Activated naive CD4-positive, alpha-beta T cell treated with anti-CD3 and anti-CD28 coated beads, Interleukin-2, amount 50 U/mL, for 72 hours (primary cell): ENCODE results near the gene LRRFIP1. TPM values are rescaled to one million over a fixed set of nuclear protein-coding genes. Genes with fewer than 3 reads are reported as not detected.
A peak's percentile ranks its signal among the peaks of the same experiment; 100 is the strongest.

Experiments used
- ATAC-seq, 2 donors: fragments of 150-1000 bp; cut with Tn5 transposase; 2 replicates each; pipeline ENCODE4 v1.10.0; 2021; ENCODE audit warnings: mild to moderate bottlenecking in 2 of 2, moderate library complexity in 2 of 2
- DNase-seq, 2 donors: peaks; one replicate each; pipeline ENCODE4 v3.0.0; 2021 to 2022; ENCODE audit warnings: low spot score in 2 of 2
- H3K27ac Mint-ChIP-seq, 2 donors: one replicate each; pipeline ENCODE4 v1.8.0; 2022; ENCODE audit warnings: mild to moderate bottlenecking in 2 of 2, mixed read lengths in 2 of 2
- H3K36me3 Mint-ChIP-seq, 2 donors: one replicate each; pipeline ENCODE4 v1.8.0; 2022; ENCODE audit warnings: mixed read lengths in 2 of 2
- H3K9me3 Mint-ChIP-seq, 2 donors: one replicate each; pipeline ENCODE4 v1.8.0; 2022; ENCODE audit warnings: mixed read lengths in 2 of 2
- total RNA-seq, 2 donors: library from RNA; stranded (reverse); gene quantifications; one replicate each; pipeline ENCODE4 v1.2.3, GENCODE V29; 2022

LRRFIP1 gene, protein sequence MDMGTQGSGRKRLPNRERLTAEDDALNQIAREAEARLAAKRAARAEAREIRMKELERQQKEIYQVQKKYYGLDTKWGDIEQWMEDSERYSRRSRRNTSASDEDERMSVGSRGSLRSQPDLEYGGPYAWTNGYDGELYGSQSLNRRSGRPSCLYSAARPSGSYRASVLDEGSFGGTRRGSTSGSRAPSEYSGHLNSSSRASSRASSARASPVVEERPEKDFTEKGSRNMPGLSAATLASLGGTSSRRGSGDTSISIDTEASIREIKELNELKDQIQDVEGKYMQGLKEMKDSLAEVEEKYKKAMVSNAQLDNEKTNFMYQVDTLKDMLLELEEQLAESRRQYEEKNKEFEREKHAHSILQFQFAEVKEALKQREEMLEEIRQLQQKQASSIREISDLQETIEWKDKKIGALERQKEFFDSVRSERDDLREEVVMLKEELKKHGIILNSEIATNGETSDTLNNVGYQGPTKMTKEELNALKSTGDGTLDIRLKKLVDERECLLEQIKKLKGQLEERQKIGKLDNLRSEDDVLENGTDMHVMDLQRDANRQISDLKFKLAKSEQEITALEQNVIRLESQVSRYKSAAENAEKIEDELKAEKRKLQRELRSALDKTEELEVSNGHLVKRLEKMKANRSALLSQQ
- total RNA-seq = 100 to 1,000 TPM; 190 to 193 TPM

DNA sequence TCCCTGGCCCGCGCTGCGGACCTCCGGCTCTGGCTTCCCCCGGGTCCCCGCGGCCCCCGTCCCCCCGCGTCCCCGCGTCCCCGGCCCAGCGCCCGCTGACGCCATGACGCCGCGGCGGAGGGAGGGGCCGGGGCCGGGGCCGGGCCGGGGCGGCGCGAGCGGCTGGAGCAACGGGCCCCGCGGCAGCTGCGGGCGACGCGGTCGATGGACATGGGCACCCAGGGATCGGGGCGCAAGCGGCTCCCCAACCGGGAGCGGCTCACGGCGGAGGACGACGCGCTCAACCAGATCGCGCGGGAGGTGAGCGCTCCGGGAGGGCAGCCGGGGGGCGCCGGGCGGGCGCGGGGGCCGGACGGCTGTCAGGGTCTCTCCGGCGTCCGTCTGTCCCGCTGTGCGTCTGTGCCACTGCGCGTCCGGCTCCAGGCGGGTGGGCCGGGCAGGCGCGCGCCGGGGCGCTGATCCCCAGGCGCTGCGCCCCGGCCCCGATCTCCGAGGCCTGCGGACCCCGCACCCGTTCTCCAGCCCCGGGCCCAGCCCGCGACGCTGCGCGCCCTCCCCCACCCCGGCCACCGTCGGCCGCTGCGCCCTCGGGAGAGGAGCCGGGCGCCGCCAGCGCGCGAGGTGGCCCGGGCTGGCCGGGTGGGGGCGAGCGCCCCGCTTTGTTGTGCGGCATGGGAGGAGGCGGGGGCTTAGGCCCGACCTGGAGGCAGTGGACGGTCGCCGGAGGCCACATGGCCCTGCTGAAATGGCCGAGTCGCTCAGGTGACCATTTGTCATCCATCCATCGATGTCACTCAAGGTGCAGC lies at the start of gene LRRFIP1:
LRRFIP1 (plus strand) TSS at position 147 of the 806 bp plus-strand sequence; CDS start at position 205, 58 bp downstream.
- no peaks in the 10 kb centered on the region for H3K9me3 Mint-ChIP-seq
- H3K36me3 Mint-ChIP-seq = no peaks in the 10 kb centered on the region
- DNase-seq = peak in 1 of 2 donors; percentile 33
- no peak within 1 kb of the TSS for H3K27ac Mint-ChIP-seq
- ATAC-seq = peak; percentile 59 to 72

GRCh38 chr2:237577956-237578870 lies 49.2 kb upstream of the LRRFIP1 start:
- Mint-ChIP-seq H3K36me3 (no peaks in the 10 kb centered on the region), H3K9me3 (no peaks in the 10 kb centered on the region), H3K27ac (no peak overlapping the region)
- DNase-seq (no peak), ATAC-seq (no peak)

DNA sequence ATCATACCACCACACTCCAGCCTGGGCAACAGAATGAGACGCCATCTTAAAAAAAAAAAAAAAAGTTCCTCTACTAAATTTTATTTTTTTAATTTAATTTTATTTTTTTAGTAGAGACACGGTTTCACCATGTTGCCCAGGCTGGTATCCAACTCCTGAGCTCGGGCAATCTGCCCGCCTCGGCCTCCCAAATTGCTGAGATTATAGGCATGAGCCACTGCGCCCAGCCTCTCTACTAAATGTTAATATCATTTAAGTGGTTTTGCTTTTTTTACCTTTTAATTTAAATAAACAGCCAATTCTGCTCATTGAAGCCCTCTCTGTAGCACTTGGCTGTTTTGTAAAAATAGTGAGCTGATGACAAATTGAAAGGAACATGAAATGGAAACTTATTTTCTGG lies 46.1 kb upstream of the LRRFIP1 start:
- peak overlapping the region in 1 of 2 donors; percentile 36 for H3K27ac Mint-ChIP-seq
- H3K9me3 Mint-ChIP-seq = no peaks in the 10 kb centered on the region
- H3K36me3 Mint-ChIP-seq = no peaks in the 10 kb centered on the region
- no peak for ATAC-seq
- no peak for DNase-seq

GRCh38 chr2:237581751-237582746 lies 45.3 kb upstream of the LRRFIP1 start:
- no peaks in the 10 kb centered on the region for H3K36me3 Mint-ChIP-seq
- peak overlapping the region in 1 of 2 donors; percentile 68 for H3K27ac Mint-ChIP-seq
- DNase-seq (peak in 1 of 2 donors; percentile 48), ATAC-seq (peak; percentile 95 to 97)
- no peaks in the 10 kb centered on the region for H3K9me3 Mint-ChIP-seq

DNA sequence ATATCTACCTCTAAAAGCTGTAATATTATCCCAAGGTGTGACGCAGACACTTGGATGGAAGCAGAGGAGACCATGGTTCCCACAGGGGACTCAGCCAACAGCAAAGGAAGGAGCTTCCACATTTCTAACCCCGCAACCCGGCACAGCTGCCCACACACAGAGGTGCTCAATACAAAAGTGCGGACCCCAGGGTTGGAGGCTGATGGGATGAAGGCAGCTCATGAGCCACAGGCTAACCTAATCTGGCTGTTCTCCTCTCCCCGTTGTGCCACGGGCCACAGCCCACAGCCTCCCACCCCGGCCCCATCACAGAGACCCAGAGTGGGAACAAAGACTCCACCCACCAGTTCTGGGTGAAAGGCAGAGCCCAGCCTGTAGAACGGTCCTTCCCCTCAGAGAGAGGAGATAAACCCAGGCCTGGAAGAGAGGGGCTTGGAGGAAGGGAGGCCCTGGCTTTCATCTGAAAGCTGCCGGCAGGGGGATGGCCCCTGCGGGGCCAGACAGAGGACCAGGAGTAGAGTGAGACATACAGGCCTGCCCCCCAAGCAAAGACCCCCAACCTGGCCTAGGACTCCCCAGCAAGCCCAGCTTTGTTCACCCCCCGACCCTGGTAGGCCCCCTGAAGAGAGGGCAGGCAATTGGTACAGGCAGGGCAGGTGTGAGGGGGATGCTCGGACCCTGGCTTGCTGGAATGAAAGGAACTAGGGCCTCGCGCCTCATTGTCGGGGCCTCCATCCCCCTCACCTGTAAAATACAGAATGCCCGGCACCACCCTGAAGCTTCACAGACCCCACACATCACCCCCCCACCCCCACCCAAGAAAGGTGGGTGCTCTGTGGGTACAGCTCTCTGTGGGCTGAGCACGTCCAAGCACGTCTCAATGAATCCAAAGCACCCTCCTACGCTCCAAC lies 43.7 kb upstream of the LRRFIP1 start:
- H3K9me3 Mint-ChIP-seq = no peaks in the 10 kb centered on the region
- H3K36me3 Mint-ChIP-seq = no peaks in the 10 kb centered on the region
- ATAC-seq (no peak), DNase-seq (no peak)
- peak overlapping the region in 1 of 2 donors; percentile 32 for H3K27ac Mint-ChIP-seq

- no peak for ATAC-seq
- Mint-ChIP-seq H3K27ac (no peak overlapping the region), H3K9me3 (no peaks in the 10 kb centered on the region), H3K36me3 (no peaks in the 10 kb centered on the region)
- no peak for DNase-seq
These were observed 41.7 kb upstream of the LRRFIP1 start for GRCh38 chr2:237585590-237586221.

- Mint-ChIP-seq H3K27ac (no peak overlapping the region), H3K9me3 (no peaks in the 10 kb centered on the region), H3K36me3 (no peaks in the 10 kb centered on the region)
- ATAC-seq (no peak), DNase-seq (no peak)
These were observed 39.2 kb upstream of the LRRFIP1 start for GRCh38 chr2:237588044-237588696.

- peak in 1 of 2 donors; percentile 59 for ATAC-seq
- peak within 1 kb of the TSS in 1 of 2 donors; percentile 16 for H3K27ac Mint-ChIP-seq
- H3K36me3 Mint-ChIP-seq = no peaks in the 10 kb centered on the region
- no peak for DNase-seq
- H3K9me3 Mint-ChIP-seq = no peaks in the 10 kb centered on the region
These were observed 36.9 kb upstream of the LRRFIP1 start, which contains the start of gene RAB17 for GRCh38 chr2:237590272-237591140. Gene RAB17, minus strand, starts transcription at chr2:237590734. Its CDS starts 4,580 bp downstream, at chr2:237586154.

DNA sequence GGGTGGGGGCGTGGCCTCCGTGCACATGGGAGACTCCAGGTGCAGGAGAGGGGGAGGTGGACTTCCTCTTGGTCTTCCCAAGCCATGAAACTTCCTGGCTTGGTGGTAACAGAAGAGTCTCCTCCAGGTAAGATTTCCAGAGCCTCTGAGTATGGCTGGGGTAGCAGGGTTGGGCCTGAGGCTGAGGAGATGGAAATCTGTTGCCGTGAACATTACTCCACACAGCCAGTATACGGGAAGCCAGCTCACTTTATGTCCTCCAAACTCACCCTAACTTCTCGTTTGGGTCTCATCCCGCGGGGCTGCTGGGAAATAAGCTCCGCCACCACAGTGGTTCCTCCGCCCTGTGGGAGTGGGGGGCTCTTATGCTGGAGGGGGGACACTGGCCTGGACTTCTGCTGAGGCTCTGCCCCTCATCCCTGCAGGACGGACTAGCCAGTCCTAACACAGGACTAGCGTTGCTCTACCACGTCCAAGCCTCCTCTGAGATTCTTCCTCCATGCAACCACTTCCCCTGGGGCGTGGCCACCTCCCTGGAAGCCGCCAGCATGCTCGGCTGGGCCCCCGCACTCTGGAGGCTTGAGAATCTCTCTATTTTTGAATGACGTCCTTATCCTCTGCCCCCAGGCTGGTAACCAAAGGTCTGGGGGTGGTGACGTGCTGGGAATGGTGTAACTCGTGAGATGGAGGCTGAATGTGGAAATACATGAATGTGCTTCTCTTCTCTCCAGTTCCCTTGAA lies 36.1 kb upstream of the LRRFIP1 start:
- Mint-ChIP-seq H3K27ac (peak overlapping the region in 1 of 2 donors; percentile 16), H3K9me3 (no peaks in the 10 kb centered on the region), H3K36me3 (no peaks in the 10 kb centered on the region)
- peak in 1 of 2 donors; percentile 29 for ATAC-seq
- no peak for DNase-seq

- no peaks in the 10 kb centered on the region for H3K9me3 Mint-ChIP-seq
- H3K36me3 Mint-ChIP-seq = no peaks in the 10 kb centered on the region
- no peak for ATAC-seq
- DNase-seq = no peak
- H3K27ac Mint-ChIP-seq = no peak overlapping the region
These were observed 34.9 kb upstream of the LRRFIP1 start for GRCh38 chr2:237592425-237592980.

DNA sequence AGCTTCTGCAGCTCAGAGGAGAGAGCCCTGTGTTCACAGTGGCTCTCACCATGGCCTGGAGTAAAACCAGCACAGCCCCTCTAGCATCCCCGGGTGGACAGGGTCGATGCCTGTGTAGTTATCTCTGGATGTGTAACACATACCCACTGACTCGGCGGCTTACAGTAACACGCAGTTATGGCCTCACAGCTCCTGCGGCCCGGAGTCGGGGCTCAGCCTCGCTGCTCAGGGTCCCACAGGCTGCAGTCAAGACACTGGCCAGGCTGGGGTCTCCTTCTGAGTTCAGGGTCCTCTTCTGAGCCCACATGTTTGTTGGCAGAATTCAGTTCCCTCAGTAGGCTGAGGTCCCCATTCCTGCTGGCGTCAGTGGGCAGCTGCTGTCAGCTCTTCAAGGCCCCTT lies 34.4 kb upstream of the LRRFIP1 start:
- ATAC-seq (no peak), DNase-seq (no peak)
- no peaks in the 10 kb centered on the region for H3K36me3 Mint-ChIP-seq
- no peaks in the 10 kb centered on the region for H3K9me3 Mint-ChIP-seq
- no peak overlapping the region for H3K27ac Mint-ChIP-seq
